Right lobe of liver (tissue), 4 donors: Measurements from ENCODE around the gene VPS25.

Experiments
- POLR2A ChIP-seq: fragments of 450-650 bp; IDR thresholded peaks from one replicate; pipeline ENCODE4 v1.6.1; 2017; ENCODE audit warnings: antibody characterized with exemption, mild to moderate bottlenecking
- TF ChIP-seq, protein P1 (sequence below), 4 donors: fragments of 200-600 bp in 3 of 4; fragments of 450-650 bp in 1 of 4; IDR thresholded peaks; one replicate each; pipeline versions ENCODE4 v1.5.1 to v1.8.0; 2016 to 2022; ENCODE audit warnings: antibody characterized with exemption in 4 of 4, mild to moderate bottlenecking in 2 of 4
- donor health status: DM: no; HTN: no; CAD: no.
- donor health status: DM: no; HTN: no; CAD: no.
- donor health status: DM: no; HTN: yes; CAD: no.

DNA sequence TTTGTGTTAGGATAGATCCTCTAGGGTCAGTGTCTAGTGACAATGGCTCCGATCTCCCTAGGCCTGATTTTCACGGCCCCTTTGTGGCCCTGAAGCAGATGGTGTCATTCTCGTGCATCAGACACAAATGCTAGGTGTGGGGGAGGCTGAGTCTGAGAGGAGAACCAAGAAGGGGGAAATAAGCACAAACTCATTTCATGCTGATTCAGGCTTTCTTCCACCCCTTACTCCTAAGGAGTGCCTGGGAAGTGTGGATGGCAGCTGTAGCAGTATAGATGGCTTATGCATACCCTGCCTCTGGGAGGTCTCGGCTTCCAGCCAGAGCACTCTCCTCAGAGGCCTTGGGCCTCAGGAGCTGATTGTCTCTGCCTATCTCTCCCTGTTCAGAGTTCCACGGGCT is 5.3 kb downstream of the VPS25 start:
- no peak for TF ChIP-seq POLR2A
- TF ChIP-seq, protein P1, sequence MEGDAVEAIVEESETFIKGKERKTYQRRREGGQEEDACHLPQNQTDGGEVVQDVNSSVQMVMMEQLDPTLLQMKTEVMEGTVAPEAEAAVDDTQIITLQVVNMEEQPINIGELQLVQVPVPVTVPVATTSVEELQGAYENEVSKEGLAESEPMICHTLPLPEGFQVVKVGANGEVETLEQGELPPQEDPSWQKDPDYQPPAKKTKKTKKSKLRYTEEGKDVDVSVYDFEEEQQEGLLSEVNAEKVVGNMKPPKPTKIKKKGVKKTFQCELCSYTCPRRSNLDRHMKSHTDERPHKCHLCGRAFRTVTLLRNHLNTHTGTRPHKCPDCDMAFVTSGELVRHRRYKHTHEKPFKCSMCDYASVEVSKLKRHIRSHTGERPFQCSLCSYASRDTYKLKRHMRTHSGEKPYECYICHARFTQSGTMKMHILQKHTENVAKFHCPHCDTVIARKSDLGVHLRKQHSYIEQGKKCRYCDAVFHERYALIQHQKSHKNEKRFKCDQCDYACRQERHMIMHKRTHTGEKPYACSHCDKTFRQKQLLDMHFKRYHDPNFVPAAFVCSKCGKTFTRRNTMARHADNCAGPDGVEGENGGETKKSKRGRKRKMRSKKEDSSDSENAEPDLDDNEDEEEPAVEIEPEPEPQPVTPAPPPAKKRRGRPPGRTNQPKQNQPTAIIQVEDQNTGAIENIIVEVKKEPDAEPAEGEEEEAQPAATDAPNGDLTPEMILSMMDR (IDR thresholded peaks at IDR 0.05) = no peak
